Hippocampal formation (tissue), 2 donors: ENCODE measurements around the gene ASCL2.
A peak's percentile ranks its signal among the peaks of the same experiment; 100 is the strongest.

Experiments used
- DNase-seq, 2 donors: peaks; one replicate each; lab custom pipeline; 2025; lab: John Stamatoyannopoulos, UW

ASCL2 gene

GRCh38 chr11:2272228-2272945, 2.0 kb upstream of the ASCL2 start:
- no peak for DNase-seq

GRCh38 chr11:2271327-2272227, 1.2 kb upstream of the ASCL2 start:
- no peak for DNase-seq

GRCh38 chr11:2271077-2271326, 614 bp upstream of the ASCL2 start:
- no peak for DNase-seq

GRCh38 chr11:2269601-2270321, 627 bp downstream of the ASCL2 start:
- no peak for DNase-seq

GRCh38 chr11:2268729-2269600, 1.4 kb downstream of the ASCL2 start:
- DNase-seq, result peak; percentile 0 to 18

GRCh38 chr11:2267851-2268728, 2.3 kb downstream of the ASCL2 start:
- DNase-seq, result no peak

GRCh38 chr11:2267306-2267850, 3.0 kb downstream of the ASCL2 start:
- no peak for DNase-seq

GRCh38 chr11:2266586-2267305, 3.6 kb downstream of the ASCL2 start:
- no peak for DNase-seq

- DNase-seq, result no peak
Measured at GRCh38 chr11:2265854-2266585, 4.4 kb downstream of the ASCL2 start.

- peak; percentile 11 to 13 for DNase-seq
Measured at GRCh38 chr11:2265396-2265795, 5.0 kb downstream of the ASCL2 start.

- no peak for DNase-seq
Measured at GRCh38 chr11:2264366-2265053, 5.9 kb downstream of the ASCL2 start.

- DNase-seq, result no peak
Measured at GRCh38 chr11:2263724-2264360, 6.5 kb downstream of the ASCL2 start.

GRCh38 chr11:2263071-2263565, 7.3 kb downstream of the ASCL2 start:
- DNase-seq, result no peak

- no peak for DNase-seq
Measured at GRCh38 chr11:2262301-2263070, 7.9 kb downstream of the ASCL2 start.

- no peak for DNase-seq
Measured at GRCh38 chr11:2261436-2262230, 8.8 kb downstream of the ASCL2 start.
